CD4-positive, alpha-beta T cell treated with Interleukin-6 at 100 ng/mL for 8 hours (primary cell): ENCODE results near the gene AHNAK2.

ENCODE experiments used
- DNase-seq: peaks from one replicate; pipeline ENCODE4 v3.0.0-alpha.2; 2020; ENCODE audit warnings: mixed read lengths, low spot score

Gene AHNAK2

GRCh38 chr14:104938436-104938835 lies 39.7 kb downstream of the AHNAK2 start:
- no peak for DNase-seq

- DNase-seq, result no peak
Observed at GRCh38 chr14:104937694-104938365, 40.3 kb downstream of the AHNAK2 start.

GRCh38 chr14:104937161-104937560 lies 41.0 kb downstream of the AHNAK2 start:
- DNase-seq, result no peak

GRCh38 chr14:104936361-104937155 lies 41.6 kb downstream of the AHNAK2 start:
- no peak for DNase-seq

GRCh38 chr14:104935955-104936354 lies 42.2 kb downstream of the AHNAK2 start:
- DNase-seq, result no peak

- DNase-seq, result no peak
Observed at GRCh38 chr14:104935026-104935650, 43.0 kb downstream of the AHNAK2 start.

- no peak for DNase-seq
Observed at GRCh38 chr14:104933746-104934733, 44.1 kb downstream of the AHNAK2 start.

- peak; percentile 77 for DNase-seq
Observed at GRCh38 chr14:104932676-104933631, 45.2 kb downstream of the AHNAK2 start.

GRCh38 chr14:104931771-104932675 lies 46.2 kb downstream of the AHNAK2 start:
- DNase-seq, result no peak

- DNase-seq, result no peak
Observed at GRCh38 chr14:104931304-104931770, 46.8 kb downstream of the AHNAK2 start.

- no peak for DNase-seq
Observed at GRCh38 chr14:104930526-104931303, 47.5 kb downstream of the AHNAK2 start.

GRCh38 chr14:104929268-104930230 lies 48.6 kb downstream of the AHNAK2 start:
- no peak for DNase-seq

- no peak for DNase-seq
Observed at GRCh38 chr14:104928391-104929133, 49.6 kb downstream of the AHNAK2 start.

GRCh38 chr14:104927901-104928300 lies 50.3 kb downstream of the AHNAK2 start:
- no peak for DNase-seq

GRCh38 chr14:104927432-104927816 lies 50.8 kb downstream of the AHNAK2 start:
- DNase-seq, result no peak

- no peak for DNase-seq
Observed at GRCh38 chr14:104926619-104927431, 51.3 kb downstream of the AHNAK2 start.
